ENCODE measurements around the gene APOO.
A peak's percentile ranks its signal among the peaks of the same experiment; 100 is the strongest.

APOO gene

GRCh38 chrX:23851544-23851943, 56.2 kb downstream of the APOO start:
- TF ChIP-seq CTCF (IDR thresholded peaks at IDR 0.05; ENCODE audit: low read length, missing control alignments) = no peak
- no peak overlapping the region for H3K4me3 ChIP-seq (replicated peaks; ENCODE audit: low read depth, low read length)

GRCh38 chrX:23849241-23849640, 58.5 kb downstream of the APOO start:
- no peak overlapping the region for H3K4me3 ChIP-seq (replicated peaks; ENCODE audit: low read depth, low read length)
- no peak for TF ChIP-seq CTCF (IDR thresholded peaks at IDR 0.05; ENCODE audit: low read length, missing control alignments)
- DNase-seq (ENCODE audit: low read depth) = no peak

More at GRCh38 chrX:23851544-23851943, 56.2 kb downstream of the APOO start:
- DNase-seq (ENCODE audit: low read depth) = no peak

- no peak for TF ChIP-seq CTCF (IDR thresholded peaks at IDR 0.05; ENCODE audit: low read length, missing control alignments)
- DNase-seq (ENCODE audit: low read depth) = peak; percentile 42
- H3K4me3 ChIP-seq (replicated peaks; ENCODE audit: low read depth, low read length) = no peak overlapping the region
Observed at GRCh38 chrX:23845351-23845817, 62.4 kb downstream of the APOO start.

- no peak for TF ChIP-seq CTCF (IDR thresholded peaks at IDR 0.05; ENCODE audit: low read length, missing control alignments)
- H3K4me3 ChIP-seq (replicated peaks; ENCODE audit: low read depth, low read length) = no peak overlapping the region
- peak; percentile 26 for DNase-seq (ENCODE audit: low read depth)
Observed at GRCh38 chrX:23844502-23845138, 63.1 kb downstream of the APOO start.

- TF ChIP-seq CTCF (IDR thresholded peaks at IDR 0.05; ENCODE audit: low read length, missing control alignments) = no peak
- H3K4me3 ChIP-seq (replicated peaks; ENCODE audit: low read depth, low read length) = no peak overlapping the region
- no peak for DNase-seq (ENCODE audit: low read depth)
Observed at GRCh38 chrX:23841847-23842522, 65.8 kb downstream of the APOO start.

GRCh38 chrX:23840674-23841073, 67.1 kb downstream of the APOO start:
- no peak for TF ChIP-seq CTCF (IDR thresholded peaks at IDR 0.05; ENCODE audit: low read length, missing control alignments)
- no peak overlapping the region for H3K4me3 ChIP-seq (replicated peaks; ENCODE audit: low read depth, low read length)
- no peak for DNase-seq (ENCODE audit: low read depth)
